CD4-positive, alpha-beta memory T cell (primary cell): ENCODE results near the gene SUPT6H. TPM values are rescaled to one million over a fixed set of nuclear protein-coding genes. Genes with fewer than 3 reads are reported as not detected.

Experiments used
- CTCF ChIA-PET: fragments of 350-600 bp; sonication (Branson Sonifier 250); formaldehyde crosslinking; loops from one replicate; lab custom pipeline; 2021; ENCODE audit warnings: inconsistent platforms; ENCODE audit not compliant: partially characterized antibody; lab: Charles Lee
- POLR2A ChIA-PET: fragments of 350-600 bp; sonication (Branson Sonifier 250); formaldehyde crosslinking; loops from one replicate; lab custom pipeline; 2021; ENCODE audit not compliant: partially characterized antibody; lab: Charles Lee
- DNase-seq, 5 donors: peaks; one replicate each; pipeline versions ENCODE4 v3.0.0 to v3.0.0-alpha.2; 2020 to 2022; ENCODE audit warnings: mixed read lengths in 1 of 5
- H3K27ac ChIP-seq: one replicate; pipeline ENCODE4 v1.7.0; 2013; ENCODE audit warnings: low read depth, low read length
- H3K27me3 ChIP-seq: 2 replicates; pipeline ENCODE4 v1.7.0; 2013; ENCODE audit warnings: mild to moderate bottlenecking, low read length, moderate library complexity; ENCODE audit not compliant: insufficient read depth
- H3K36me3 ChIP-seq: 2 replicates; pipeline ENCODE4 v1.7.0; 2013; ENCODE audit warnings: mild to moderate bottlenecking, low read length, moderate library complexity; ENCODE audit not compliant: insufficient read depth
- H3K4me1 ChIP-seq: 2 replicates; pipeline ENCODE4 v1.7.0; 2013; ENCODE audit warnings: mild to moderate bottlenecking, low read length, moderate library complexity; ENCODE audit not compliant: insufficient read depth
- H3K4me3 ChIP-seq, 2 donors: one replicate each; pipeline ENCODE4 v1.7.0; 2013; ENCODE audit warnings: low read length in 2 of 2, mild to moderate bottlenecking in 1 of 2
- H3K9me3 ChIP-seq, 2 donors: one replicate each; pipeline ENCODE4 v1.7.0; 2013; ENCODE audit warnings: low read length in 2 of 2, control low read depth in 1 of 2; ENCODE audit not compliant: control insufficient read depth in 1 of 2
- H3K27ac Mint-ChIP-seq, 7 donors: one replicate each; pipeline ENCODE4 v1.8.0; 2020 to 2021; ENCODE audit warnings: mixed read lengths in 7 of 7, mild to moderate bottlenecking in 6 of 7, inconsistent platforms in 3 of 7, moderate library complexity in 3 of 7
- H3K27me3 Mint-ChIP-seq, 2 donors: one replicate each; pipeline ENCODE4 v1.8.0; 2020 to 2021; ENCODE audit warnings: mixed read lengths in 2 of 2
- H3K36me3 Mint-ChIP-seq, 2 donors: one replicate each; pipeline ENCODE4 v1.8.0; 2020 to 2021; ENCODE audit warnings: mixed read lengths in 2 of 2, inconsistent platforms in 1 of 2, mild to moderate bottlenecking in 1 of 2
- H3K4me1 Mint-ChIP-seq, 4 donors: one replicate each; pipeline ENCODE4 v1.8.0; 2020 to 2021; ENCODE audit warnings: mixed read lengths in 4 of 4, mild to moderate bottlenecking in 1 of 4
- H3K4me3 Mint-ChIP-seq, 8 donors: one replicate each; pipeline ENCODE4 v1.8.0; 2020 to 2021; ENCODE audit warnings: mixed read lengths in 8 of 8, mild to moderate bottlenecking in 7 of 8, moderate library complexity in 6 of 8, inconsistent platforms in 3 of 8
- H3K9me3 Mint-ChIP-seq, 8 donors: one replicate each; pipeline ENCODE4 v1.8.0; 2020 to 2021; ENCODE audit warnings: mixed read lengths in 8 of 8, mild to moderate bottlenecking in 5 of 8, inconsistent platforms in 3 of 8, moderate library complexity in 1 of 8
- intact Hi-C: fragments of 100-400 bp; cut with micrococcal nuclease; formaldehyde crosslinking; loops from one replicate; pipeline ENCODE4 v1.15.1; 2023
- polyA plus RNA-seq, 2 donors: library from polyadenylated mRNA; unstranded; fragments of 300-500 nt; fragmentation: Illumina TruSeq; gene quantifications; one replicate each; pipeline ENCODE4 v1.2.3, GENCODE V29; 2021
- total RNA-seq, 2 experiments: library from RNA; stranded (reverse); gene quantifications; one replicate each; pipeline ENCODE4 v1.2.3, GENCODE V29; 2021

Gene SUPT6H
- total and polyA plus RNA-seq, 4 experiments from 2014 or later, result 0.81 to 102 (median 60.2) TPM

GRCh38 chr17:28744104-28744971 is 82.3 kb downstream of the SUPT6H start:
- Histone ChIP-seq H3K27me3 (no peaks in the 10 kb centered on the region), H3K9me3 (no peaks in the 10 kb centered on the region), H3K36me3 (peaks cover 20% of the 10 kb centered on the region), H3K4me1 (peaks cover 28% of the 10 kb centered on the region), H3K4me3 (peak overlapping the region; percentile 64 to 81), H3K27ac (peak overlapping the region; percentile 67)
- Mint-ChIP-seq H3K36me3 (peaks cover 0 to 17% of the 10 kb centered on the region in 2 donors), H3K27ac (peak overlapping the region; percentile 90 to 98 (median 96)), H3K4me1 (peaks cover 7 to 27% (median 15%) of the 10 kb centered on the region in 4 donors), H3K9me3 (no peaks in the 10 kb centered on the region), H3K27me3 (no peaks in the 10 kb centered on the region), H3K4me3 (peak overlapping the region; percentile 87 to 92 (median 90))
- CTCF ChIA-PET, result interaction anchor here (1.7 to 13.1 kb wide), 2 partner anchors 18 to 23 kb away, joined by 4 to 492 read pairs; partner anchors contain the start of genes NEK8 and TLCD1
- intact Hi-C loops, result loop anchor here (1.0 kb wide), 1 partner anchor 16 kb away; the partner anchor contains the start of gene NEK8
- POLR2A ChIA-PET, result interaction anchor here (0.8 to 19.4 kb wide), 13 partner anchors 9 to 208 kb away, joined by 3 to 528 read pairs (median 4); partner anchors contain the start of genes BLTP2, NEK8, PHF12 and PROCA1
- DNase-seq, result peak in 4 of 5 donors; percentile 54 to 72 (median 64)

- H3K4me1 Mint-ChIP-seq, result peaks cover 8 to 27% (median 18%) of the 10 kb centered on the region in 4 donors
- H3K36me3 Mint-ChIP-seq, result peaks cover 0 to 21% of the 10 kb centered on the region in 2 donors
- Histone ChIP-seq H3K4me3 (peak overlapping the region; percentile 64 to 81), H3K27ac (peak overlapping the region; percentile 67), H3K27me3 (no peaks in the 10 kb centered on the region), H3K4me1 (peaks cover 28% of the 10 kb centered on the region), H3K9me3 (no peaks in the 10 kb centered on the region), H3K36me3 (peaks cover 23% of the 10 kb centered on the region)
- H3K27ac Mint-ChIP-seq, result peak overlapping the region; percentile 90 to 98 (median 96)
- peak; percentile 25 to 59 (median 37) for DNase-seq
- intact Hi-C loops, result loop anchor here (1.0 kb wide), 1 partner anchor 17 kb away; the partner anchor contains the start of gene NEK8
- H3K9me3 Mint-ChIP-seq, result no peaks in the 10 kb centered on the region
- CTCF ChIA-PET, result interaction anchor here (0.7 to 13.1 kb wide), 6 partner anchors 15 to 220 kb away, joined by 3 to 492 read pairs (median 4); partner anchors contain the start of genes NEK8 and TLCD1
- peak overlapping the region; percentile 87 to 92 (median 90) for H3K4me3 Mint-ChIP-seq
- no peaks in the 10 kb centered on the region for H3K27me3 Mint-ChIP-seq
- POLR2A ChIA-PET, result interaction anchor here (0.8 to 19.4 kb wide), 11 partner anchors 10 to 207 kb away, joined by 3 to 528 read pairs (median 4); partner anchors contain the start of genes BLTP2, NEK8, PHF12 and PROCA1
These were observed 83.2 kb downstream of the SUPT6H start for GRCh38 chr17:28744972-28745785.

GRCh38 chr17:28745786-28746411 is 83.9 kb downstream of the SUPT6H start:
- POLR2A ChIA-PET, result interaction anchor here (1.8 to 19.4 kb wide), 4 partner anchors 11 to 206 kb away, joined by 8 to 528 read pairs (median 12); partner anchors contain the start of genes NEK8, PHF12, PROCA1 and RPL23A
- no peaks in the 10 kb centered on the region for H3K27me3 ChIP-seq
- DNase-seq, result no peak
- no peaks in the 10 kb centered on the region for H3K9me3 ChIP-seq
- Mint-ChIP-seq H3K27ac (peak overlapping the region; percentile 74 to 97 (median 92)), H3K4me3 (peak overlapping the region in 7 of 8 donors; percentile 38 to 91 (median 59)), H3K27me3 (no peaks in the 10 kb centered on the region), H3K9me3 (no peaks in the 10 kb centered on the region), H3K36me3 (peaks cover 0 to 22% of the 10 kb centered on the region in 2 donors), H3K4me1 (peaks cover 8 to 29% (median 18%) of the 10 kb centered on the region in 4 donors)
- intact Hi-C loops, result no loop called here
- H3K4me1 ChIP-seq, result peaks cover 28% of the 10 kb centered on the region
- H3K4me3 ChIP-seq, result no peak overlapping the region
- H3K27ac ChIP-seq, result peak overlapping the region; percentile 67
- H3K36me3 ChIP-seq, result peaks cover 23% of the 10 kb centered on the region
- CTCF ChIA-PET, result interaction anchor here (0.7 to 13.1 kb wide), 8 partner anchors 15 to 220 kb away, joined by 3 to 492 read pairs (median 4); partner anchors contain the start of genes NEK8 and TLCD1

GRCh38 chr17:28746611-28747050 is 84.6 kb downstream of the SUPT6H start:
- intact Hi-C loops, result no loop called here
- Histone ChIP-seq H3K9me3 (no peaks in the 10 kb centered on the region), H3K4me3 (no peak overlapping the region), H3K4me1 (peaks cover 28% of the 10 kb centered on the region), H3K27ac (peak overlapping the region; percentile 67), H3K36me3 (peaks cover 23% of the 10 kb centered on the region), H3K27me3 (no peaks in the 10 kb centered on the region)
- Mint-ChIP-seq H3K4me3 (peak overlapping the region in 5 of 8 donors; percentile 28 to 91 (median 55)), H3K9me3 (no peaks in the 10 kb centered on the region), H3K36me3 (peaks cover 0 to 22% of the 10 kb centered on the region in 2 donors), H3K27me3 (no peaks in the 10 kb centered on the region), H3K27ac (peak overlapping the region in 6 of 7 donors; percentile 74 to 95 (median 79)), H3K4me1 (peaks cover 8 to 29% (median 18%) of the 10 kb centered on the region in 4 donors)
- ChIA-PET CTCF (interaction anchor here (1.0 to 13.1 kb wide), 4 partner anchors 17 to 170 kb away, joined by 3 to 492 read pairs (median 6); partner anchors contain the start of genes NEK8 and TLCD1), POLR2A (interaction anchor here (19.4 kb wide), 1 partner anchor 22 kb away, joined by 528 read pairs; the partner anchor contains the start of genes NEK8, RPL23A and TLCD1)
- no peak for DNase-seq

GRCh38 chr17:28747051-28747691 is 85.2 kb downstream of the SUPT6H start:
- intact Hi-C loops, result no loop called here
- ChIA-PET POLR2A (interaction anchor here (19.4 kb wide), 1 partner anchor 23 kb away, joined by 528 read pairs; the partner anchor contains the start of genes NEK8, RPL23A and TLCD1), CTCF (interaction anchor here (0.9 to 13.1 kb wide), 3 partner anchors 17 to 28 kb away, joined by 3 to 492 read pairs (median 6); partner anchors contain the start of genes NEK8, RPL23A and TLCD1)
- no peak overlapping the region for H3K27ac ChIP-seq
- no peak for DNase-seq
- Mint-ChIP-seq H3K9me3 (no peaks in the 10 kb centered on the region), H3K4me3 (no peak overlapping the region), H3K27me3 (no peaks in the 10 kb centered on the region), H3K27ac (peak overlapping the region in 2 of 7 donors; percentile 29 to 92), H3K4me1 (peaks cover 8 to 29% (median 18%) of the 10 kb centered on the region in 4 donors), H3K36me3 (peaks cover 0 to 22% of the 10 kb centered on the region in 2 donors)
- H3K9me3 ChIP-seq, result no peaks in the 10 kb centered on the region
- H3K27me3 ChIP-seq, result no peaks in the 10 kb centered on the region
- no peak overlapping the region for H3K4me3 ChIP-seq
- peaks cover 28% of the 10 kb centered on the region for H3K4me1 ChIP-seq
- peaks cover 23% of the 10 kb centered on the region for H3K36me3 ChIP-seq
